GM23338 (cell line): ENCODE measurements around the gene ST6GALNAC1. TPM values are rescaled to one million over a fixed set of nuclear protein-coding genes. Genes with fewer than 3 reads are reported as not detected.

Experiments
- ATAC-seq: fragments of 200-7000 bp; cut with Tn5 transposase; 3 replicates; pipeline ENCODE4 v1.9.1; 2020
- DNase-seq: peaks from one replicate; pipeline ENCODE4 v3.0.0-alpha.2; 2015; ENCODE audit warnings: low spot score
- H2AFZ ChIP-seq: fragments of 200-600 bp; sonication (generic); 2 replicates; pipeline ENCODE4 v1.8.0; 2016; ENCODE audit warnings: antibody characterized with exemption, mild to moderate bottlenecking, moderate library complexity
- H3F3A ChIP-seq: fragments of 200-600 bp; sonication (generic); replicated peaks from 2 replicates; pipeline ENCODE4 v1.8.0; 2017; ENCODE audit warnings: antibody characterized with exemption, mixed run types, low read depth
- H3K27ac ChIP-seq: fragments of 200-600 bp; sonication (generic); 2 replicates; pipeline ENCODE4 v1.6.1; 2016; ENCODE audit warnings: low read depth
- H3K27me3 ChIP-seq: fragments of 200-600 bp; sonication (generic); 2 replicates; pipeline ENCODE4 v1.8.0; 2016; ENCODE audit warnings: mild to moderate bottlenecking, mixed run types, moderate library complexity; ENCODE audit not compliant: insufficient read depth
- H3K36me3 ChIP-seq: fragments of 200-600 bp; sonication (generic); 2 replicates; pipeline ENCODE4 v1.8.0; 2016; ENCODE audit warnings: mild to moderate bottlenecking; ENCODE audit not compliant: insufficient read depth
- H3K4me1 ChIP-seq: fragments of 200-600 bp; sonication (generic); 2 replicates; pipeline ENCODE4 v1.8.0; 2016; ENCODE audit warnings: mild to moderate bottlenecking, moderate library complexity; ENCODE audit not compliant: insufficient read depth
- H3K4me2 ChIP-seq: fragments of 200-600 bp; sonication (generic); 2 replicates; pipeline ENCODE4 v1.7.1; 2017; ENCODE audit warnings: mixed run types
- H3K4me3 ChIP-seq: fragments of 200-600 bp; sonication (generic); 2 replicates; pipeline ENCODE4 v1.6.1; 2016; ENCODE audit warnings: mixed run types
- H3K79me2 ChIP-seq: fragments of 200-600 bp; sonication (generic); replicated peaks from 2 replicates; pipeline ENCODE4 v1.8.0; 2017; ENCODE audit warnings: mild to moderate bottlenecking; ENCODE audit not compliant: insufficient read depth
- H3K9me2 ChIP-seq: fragments of 200-600 bp; sonication (generic); 2 replicates; pipeline ENCODE4 v1.8.0; 2017; ENCODE audit not compliant: insufficient read depth
- H4K20me1 ChIP-seq: fragments of 200-600 bp; sonication (generic); replicated peaks from 2 replicates; pipeline ENCODE4 v1.8.0; 2017; ENCODE audit warnings: mild to moderate bottlenecking; ENCODE audit not compliant: insufficient read depth
- H3K27ac Mint-ChIP-seq: 2 replicates; pipeline ENCODE4 v1.8.0; 2020; ENCODE audit warnings: inconsistent platforms, mild to moderate bottlenecking, moderate library complexity, mixed read lengths
- H3K27me3 Mint-ChIP-seq: 3 replicates; pipeline ENCODE4 v1.8.0; 2022; ENCODE audit warnings: low read depth, mild to moderate bottlenecking, moderate library complexity, mixed read lengths, inconsistent platforms; ENCODE audit not compliant: insufficient read depth, poor library complexity
- H3K36me3 Mint-ChIP-seq: 3 replicates; pipeline ENCODE4 v1.8.0; 2021; ENCODE audit warnings: low read depth, mild to moderate bottlenecking, inconsistent platforms, moderate library complexity, mixed read lengths
- H3K4me1 Mint-ChIP-seq: 3 replicates; pipeline ENCODE4 v1.8.0; 2020; ENCODE audit warnings: mild to moderate bottlenecking, inconsistent platforms, mixed read lengths
- H3K4me3 Mint-ChIP-seq: 3 replicates; pipeline ENCODE4 v1.8.0; 2021; ENCODE audit warnings: moderate library complexity, mild to moderate bottlenecking, inconsistent platforms, mixed read lengths
- H3K9me3 Mint-ChIP-seq: 3 replicates; pipeline ENCODE4 v1.8.0; 2020; ENCODE audit warnings: moderate library complexity, mild to moderate bottlenecking, inconsistent platforms, mixed read lengths
- CREB1 ChIP-seq: fragments of 250-450 bp; sonication (Bioruptor Pico); IDR thresholded peaks from 2 replicates; pipeline ENCODE4 v1.5.0; 2020; ENCODE audit warnings: low read depth, mild to moderate bottlenecking, moderate library complexity
- CTCF ChIP-seq, 2 experiments: fragments of 200-600 bp in 1 of 2; sonication (generic) in 1 of 2; conservative IDR thresholded peaks; 2 replicates each; pipeline versions ENCODE4 v1.5.1 to v1.6.1; 2016 to 2017; ENCODE audit warnings: antibody characterized with exemption in 2 of 2, low read depth in 2 of 2, mild to moderate bottlenecking in 2 of 2, moderate library complexity in 1 of 2
- EZH2 ChIP-seq: fragments of 200-600 bp; sonication (generic); IDR thresholded peaks from one replicate; pipeline ENCODE4 v1.8.0; 2017; ENCODE audit warnings: antibody characterized with exemption, mild to moderate bottlenecking, low read depth; ENCODE audit not compliant: unreplicated experiment
- EZH2phosphoT487 ChIP-seq: fragments of 200-600 bp; sonication (generic); IDR thresholded peaks from one replicate; pipeline ENCODE4 v1.8.1; 2018; ENCODE audit warnings: antibody characterized with exemption; ENCODE audit not compliant: unreplicated experiment
- JUNB ChIP-seq: IDR thresholded peaks from one replicate; pipeline ENCODE4 v1.6.1; 2016; ENCODE audit warnings: antibody characterized with exemption; ENCODE audit not compliant: unreplicated experiment
- NANOG ChIP-seq: IDR thresholded peaks from 2 replicates; pipeline ENCODE4 v1.6.1; 2016; ENCODE audit warnings: antibody characterized with exemption, borderline replicate concordance
- POLR2AphosphoS5 ChIP-seq: IDR thresholded peaks from 2 replicates; pipeline ENCODE4 v1.6.1; 2016; ENCODE audit warnings: antibody characterized with exemption, low read depth
- REST ChIP-seq: IDR thresholded peaks from one replicate; pipeline ENCODE4 v1.6.1; 2018; ENCODE audit warnings: antibody characterized with exemption; ENCODE audit not compliant: unreplicated experiment
- STAT1 ChIP-seq: IDR thresholded peaks from one replicate; pipeline ENCODE4 v1.6.1; 2016; ENCODE audit warnings: antibody characterized with exemption; ENCODE audit not compliant: unreplicated experiment
- ZNF114 ChIP-seq: fragments of 250-450 bp; sonication (Bioruptor Pico); IDR thresholded peaks from 2 replicates; pipeline ENCODE4 v1.5.0; 2020; ENCODE audit warnings: mild to moderate bottlenecking, moderate library complexity
- ZNF331 ChIP-seq: fragments of 250-450 bp; sonication (Bioruptor Pico); IDR thresholded peaks from 2 replicates; pipeline ENCODE4 v1.5.0; 2020; ENCODE audit warnings: low read depth, mild to moderate bottlenecking, moderate library complexity
- ZNF462 ChIP-seq: fragments of 250-450 bp; sonication (Bioruptor Pico); IDR thresholded peaks from 2 replicates; pipeline ENCODE4 v1.5.0; 2020; ENCODE audit warnings: mild to moderate bottlenecking, moderate library complexity
- polyA plus RNA-seq: library from polyadenylated mRNA; unstranded; fragments of >200 nt; fragmentation: Nextera tagmentation; extraction: Ambion mirVana; gene quantifications from 2 replicates; pipeline ENCODE4 v1.2.1, GENCODE V29; 2016
- total RNA-seq: library from RNA; depleted of rRNA; stranded (reverse); fragments of >200 nt; shearing (Covaris generic); gene quantifications from 2 replicates; pipeline ENCODE4 v1.2.3, GENCODE V29; 2014
- TF ChIP-seq, protein P1 (sequence below): IDR thresholded peaks from 2 replicates; pipeline ENCODE4 v1.6.1; 2016; ENCODE audit warnings: antibody characterized with exemption

Gene ST6GALNAC1
- total and polyA plus RNA-seq, 2 experiments from 2014 or later, result not detected

DNA sequence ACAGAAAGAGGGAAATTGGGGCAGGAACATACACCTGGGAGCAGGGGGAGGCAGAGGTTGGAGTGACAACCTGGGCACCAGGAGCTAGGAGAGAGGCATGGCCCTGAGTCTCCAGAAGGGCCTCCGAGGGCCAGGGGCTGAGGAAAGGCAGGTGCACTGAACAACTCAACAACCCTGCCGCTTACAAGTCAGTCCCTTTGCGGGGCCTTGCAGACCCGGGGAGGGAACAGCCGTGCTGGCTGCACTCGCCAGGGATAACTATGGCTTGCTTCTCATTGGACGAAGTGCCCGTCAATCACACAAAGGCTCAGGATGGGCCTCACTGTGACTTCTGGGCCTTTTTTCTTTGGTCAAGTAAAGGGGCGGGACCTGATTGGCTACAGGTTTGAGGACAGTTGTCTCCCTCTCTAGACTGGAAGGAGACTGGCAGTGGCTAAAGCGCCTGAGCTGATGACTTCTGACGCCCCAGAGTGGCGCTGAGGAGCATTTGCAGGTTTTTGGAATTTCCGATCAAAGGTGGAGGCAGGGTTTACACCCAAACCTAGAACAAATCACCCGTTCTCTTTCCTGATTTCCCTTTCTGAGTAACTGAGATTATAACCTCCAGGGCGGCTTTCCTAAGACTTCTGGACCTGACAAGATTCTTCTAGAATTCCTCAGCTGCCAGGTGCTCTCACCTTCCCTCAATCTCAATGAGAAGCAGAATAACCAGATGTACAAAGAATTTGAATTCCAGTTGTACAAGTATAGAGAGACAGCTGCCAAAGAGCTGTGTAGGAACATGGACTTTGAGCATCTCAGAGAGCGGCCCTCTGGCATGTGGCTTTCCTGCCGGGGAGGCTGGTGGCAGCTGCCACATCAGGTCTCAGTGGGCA is 30.3 kb downstream of the ST6GALNAC1 start:
- Histone ChIP-seq H3K4me2 (no peak overlapping the region), H3K79me2 (no peaks in the 10 kb centered on the region), H3K4me1 (no peaks in the 10 kb centered on the region), H3K36me3 (no peaks in the 10 kb centered on the region), H3K27me3 (no peaks in the 10 kb centered on the region), H3K27ac (peak overlapping the region; percentile 40; the same call in 1 of the 2 replicates), H3K4me3 (no peak overlapping the region), H3F3A (no peaks in the 10 kb centered on the region), H4K20me1 (no peaks in the 10 kb centered on the region), H3K9me2 (no peaks in the 10 kb centered on the region), H2AFZ (peak overlapping the region; percentile 54; the same call in 1 of the 2 replicates)
- Mint-ChIP-seq H3K27me3 (peaks cover 2% of the 10 kb centered on the region), H3K9me3 (peaks cover 73% of the 10 kb centered on the region), H3K27ac (no peak overlapping the region), H3K36me3 (peaks cover 30% of the 10 kb centered on the region), H3K4me1 (no peaks in the 10 kb centered on the region), H3K4me3 (no peak overlapping the region)
- TF ChIP-seq STAT1 (no peak), JUNB (no peak), NANOG (no peak), CTCF (conservative IDR thresholded peaks at IDR 0.05; ENCODE audit: low read depth in 2 of 2) (peak; percentile 45 to 68), CREB1 (no peak), EZH2phosphoT487 (no peak), ZNF114 (CRISPR knock-in tag) (no peak), EZH2 (no peak), REST (no peak), ZNF331 (CRISPR knock-in tag) (no peak), POLR2AphosphoS5 (no peak), ZNF462 (peak; percentile 57; the same call in 1 of the 2 replicates)
- TF ChIP-seq, protein P1, sequence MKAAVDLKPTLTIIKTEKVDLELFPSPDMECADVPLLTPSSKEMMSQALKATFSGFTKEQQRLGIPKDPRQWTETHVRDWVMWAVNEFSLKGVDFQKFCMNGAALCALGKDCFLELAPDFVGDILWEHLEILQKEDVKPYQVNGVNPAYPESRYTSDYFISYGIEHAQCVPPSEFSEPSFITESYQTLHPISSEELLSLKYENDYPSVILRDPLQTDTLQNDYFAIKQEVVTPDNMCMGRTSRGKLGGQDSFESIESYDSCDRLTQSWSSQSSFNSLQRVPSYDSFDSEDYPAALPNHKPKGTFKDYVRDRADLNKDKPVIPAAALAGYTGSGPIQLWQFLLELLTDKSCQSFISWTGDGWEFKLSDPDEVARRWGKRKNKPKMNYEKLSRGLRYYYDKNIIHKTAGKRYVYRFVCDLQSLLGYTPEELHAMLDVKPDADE, result no peak
- ATAC-seq, result peak; percentile 99
- peak; percentile 93 for DNase-seq
